Ovary (tissue), 9 donors: ENCODE results near the gene SSBP4. TPM values are rescaled to one million over a fixed set of nuclear protein-coding genes. Genes with fewer than 3 reads are reported as not detected.

Experiments used
- DNase-seq, 5 donors: peaks; one replicate each; pipeline ENCODE4 v3.0.0-alpha.2; 2019 to 2020
- H3K27ac ChIP-seq, 2 donors: fragments of 200-600 bp; one replicate each; pipeline versions ENCODE4 v1.5.1 to v1.8.0; 2019 to 2022
- H3K27me3 ChIP-seq: fragments of 200-600 bp; one replicate; pipeline ENCODE4 v1.8.0; 2022
- H3K36me3 ChIP-seq: fragments of 200-600 bp; sonication (generic); one replicate; pipeline ENCODE4 v1.5.1; 2019
- H3K4me1 ChIP-seq: one replicate; pipeline ENCODE4 v1.8.1; 2013; ENCODE audit warnings: mild to moderate bottlenecking, moderate library complexity; ENCODE audit not compliant: insufficient read depth
- H3K4me3 ChIP-seq: fragments of 200-600 bp; sonication (generic); one replicate; pipeline ENCODE4 v1.5.1; 2017
- H3K9me3 ChIP-seq, 2 donors: fragments of 200-600 bp in 1 of 2; sonication (generic) in 1 of 2; one replicate each; pipeline versions ENCODE4 v1.5.1 to v1.8.1; 2013 to 2019; ENCODE audit warnings: mild to moderate bottlenecking in 1 of 2, moderate library complexity in 1 of 2
- EP300 ChIP-seq: sonication (generic); formaldehyde crosslinking; IDR thresholded peaks from one replicate; pipeline ENCODE4 v1.6.1; 2017; ENCODE audit warnings: antibody characterized with exemption
- POLR2A ChIP-seq: fragments of 450-650 bp; IDR thresholded peaks from one replicate; pipeline ENCODE4 v1.6.1; 2017; ENCODE audit warnings: antibody characterized with exemption, mild to moderate bottlenecking, moderate library complexity
- WGBS, 3 donors: extraction: QIAGEN DNeasy Blood & Tissue Kit in 1 of 3; methylation state at CpG; one replicate each; pipeline versions ENCODE4 v1.1.5 to v1.1.7; 2013 to 2017; 5-methylcytosine and 5-hydroxymethylcytosine counted together
- intact Hi-C, 4 donors: fragments of 100-400 bp; cut with DNase I; formaldehyde crosslinking; loops; one replicate each; pipeline versions ENCODE4 v1.11.0 to v1.15.1; 2022 to 2023
- polyA plus RNA-seq, 2 donors: library from polyadenylated mRNA; stranded (reverse); fragments of 200-250 nt in 1 of 2; fragments of 350-450 nt in 1 of 2; fragmentation: Illumina TruSeq in 1 of 2; extraction: RNeasy Lipid Tissue Mini Kit (QIAGEN cat#74804) in 1 of 2; gene quantifications; one replicate each; pipeline ENCODE4 v1.2.3, GENCODE V29; 2013 to 2014
- total RNA-seq, 7 donors: library from RNA; depleted of rRNA in 2 of 7; stranded (reverse); fragments of >200 nt in 2 of 7; fragmentation: NEBNext Ultra II Directional in 3 of 7; extraction: Animal tissue kit (Norgen Biotek cat#: 25700) in 3 of 7; gene quantifications; one replicate each; pipeline versions ENCODE4 v1.1.0 to v1.2.4, GENCODE V29; 2016 to 2023
- TF ChIP-seq, protein P1 (sequence below), 3 donors: fragments of 450-650 bp in 2 of 3; fragments of 200-600 bp in 1 of 3; IDR thresholded peaks; one replicate each; pipeline versions ENCODE4 v1.5.1 to v1.8.0; 2016 to 2022; ENCODE audit warnings: antibody characterized with exemption in 3 of 3, mild to moderate bottlenecking in 1 of 3
- donor health status: DM: no; HTN: no; CAD: no; lungs with moderate emphysema.
- donor health status: DM: no; HTN: no; CAD: no.
- donor health status: Bipolar disorder and iron deficiency.
- donor health status: DM: yes; HTN: yes; CAD: no.
- donor health status: DM: no; HTN: no; CAD: no.
- donor health status: DM: yes; HTN: yes; CAD: no.

SSBP4 gene
- total and polyA plus RNA-seq, 9 donors: 4.6 to 124 (median 88.3) TPM

DNA sequence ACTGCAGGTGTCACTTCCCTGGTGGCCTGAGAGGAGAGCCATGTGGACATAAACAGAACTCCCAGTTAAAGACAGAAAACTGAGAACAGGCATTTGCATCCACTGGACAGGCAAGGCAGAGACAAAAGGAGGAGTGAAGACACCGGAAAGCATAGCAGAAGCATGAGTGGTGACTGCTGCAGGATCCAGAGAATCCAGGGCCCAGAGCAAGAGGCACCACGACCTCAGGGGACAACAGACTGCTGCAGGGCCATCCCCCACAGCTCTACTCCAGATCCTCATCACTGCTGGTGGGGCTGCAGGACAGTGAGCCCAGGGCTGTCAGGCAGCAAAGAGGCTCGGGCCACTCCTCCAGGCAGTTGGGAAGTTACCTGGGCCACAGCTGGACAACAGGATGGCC lies 33.2 kb downstream of the SSBP4 start:
- H3K9me3 ChIP-seq: no peaks in the 10 kb centered on the region
- H3K4me1 ChIP-seq: peaks cover 2% of the 10 kb centered on the region
- H3K27me3 ChIP-seq: no peaks in the 10 kb centered on the region
- TF ChIP-seq POLR2A: no peak
- TF ChIP-seq, protein P1, sequence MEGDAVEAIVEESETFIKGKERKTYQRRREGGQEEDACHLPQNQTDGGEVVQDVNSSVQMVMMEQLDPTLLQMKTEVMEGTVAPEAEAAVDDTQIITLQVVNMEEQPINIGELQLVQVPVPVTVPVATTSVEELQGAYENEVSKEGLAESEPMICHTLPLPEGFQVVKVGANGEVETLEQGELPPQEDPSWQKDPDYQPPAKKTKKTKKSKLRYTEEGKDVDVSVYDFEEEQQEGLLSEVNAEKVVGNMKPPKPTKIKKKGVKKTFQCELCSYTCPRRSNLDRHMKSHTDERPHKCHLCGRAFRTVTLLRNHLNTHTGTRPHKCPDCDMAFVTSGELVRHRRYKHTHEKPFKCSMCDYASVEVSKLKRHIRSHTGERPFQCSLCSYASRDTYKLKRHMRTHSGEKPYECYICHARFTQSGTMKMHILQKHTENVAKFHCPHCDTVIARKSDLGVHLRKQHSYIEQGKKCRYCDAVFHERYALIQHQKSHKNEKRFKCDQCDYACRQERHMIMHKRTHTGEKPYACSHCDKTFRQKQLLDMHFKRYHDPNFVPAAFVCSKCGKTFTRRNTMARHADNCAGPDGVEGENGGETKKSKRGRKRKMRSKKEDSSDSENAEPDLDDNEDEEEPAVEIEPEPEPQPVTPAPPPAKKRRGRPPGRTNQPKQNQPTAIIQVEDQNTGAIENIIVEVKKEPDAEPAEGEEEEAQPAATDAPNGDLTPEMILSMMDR (IDR thresholded peaks at IDR 0.05): no peak
- no peak for TF ChIP-seq EP300
- H3K27ac ChIP-seq: no peak overlapping the region
- 78 to 89% (median 81%) methylated on average over 3 of the region's 3 CpGs for WGBS, 3 donors
- no peak for DNase-seq
- intact Hi-C loops: loop anchor here in 3 of 4 donors (5.0 to 10.0 kb wide), 4 partner anchors 122 to 412 kb away; partner anchors contain the start of genes REX1BD (in 1 of the 3) and UBA52 (in 1 of the 3)
- no peak overlapping the region for H3K4me3 ChIP-seq
- H3K36me3 ChIP-seq: no peaks in the 10 kb centered on the region

DNA sequence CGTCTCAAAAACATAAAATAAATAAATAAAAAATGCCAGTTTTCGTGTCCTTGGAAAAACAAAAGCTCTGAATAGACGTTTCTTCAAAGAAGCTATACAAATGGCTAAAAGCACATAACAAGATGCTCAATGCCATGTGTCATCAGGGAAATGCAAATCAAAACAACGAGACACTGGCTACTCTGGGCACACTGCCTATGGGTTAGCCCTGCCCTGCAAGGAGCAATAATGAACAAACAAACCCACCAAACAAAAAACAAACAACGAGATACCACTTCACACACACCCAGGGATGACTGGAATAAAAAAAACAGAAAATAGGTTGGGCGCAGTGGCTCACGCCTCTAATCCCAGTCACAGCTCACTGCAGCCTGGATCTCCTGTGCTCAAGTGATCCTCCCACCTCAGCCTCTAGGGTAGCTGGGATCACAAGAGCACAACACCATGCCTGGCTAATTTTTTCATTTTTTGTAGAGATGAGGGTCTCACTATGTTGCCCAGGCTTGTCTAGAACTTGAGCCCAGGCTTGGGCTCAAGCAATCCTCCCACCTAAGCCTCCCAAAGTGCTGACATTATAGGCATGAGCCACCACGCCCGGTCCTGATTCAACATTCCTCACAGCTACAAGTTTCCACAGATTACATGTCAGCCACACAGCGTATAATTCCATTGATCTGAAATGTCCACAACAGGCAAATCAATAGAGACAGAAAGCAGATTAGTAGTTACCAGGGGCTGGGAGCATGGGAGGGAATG lies 34.2 kb downstream of the SSBP4 start:
- Histone ChIP-seq H3K27ac (no peak overlapping the region), H3K27me3 (no peaks in the 10 kb centered on the region), H3K4me3 (no peak overlapping the region), H3K36me3 (no peaks in the 10 kb centered on the region), H3K4me1 (peaks cover 2% of the 10 kb centered on the region), H3K9me3 (no peaks in the 10 kb centered on the region)
- WGBS, 3 donors: 62 to 78% (median 70%) methylated on average over 10 of the region's 10 CpGs
- no peak for DNase-seq
- intact Hi-C loops: loop anchor here in 3 of 4 donors (5.0 to 10.0 kb wide), 4 partner anchors 121 to 411 kb away; partner anchors contain the start of genes REX1BD (in 1 of the 3) and UBA52 (in 1 of the 3)
- TF ChIP-seq EP300 (no peak), POLR2A (no peak)
- TF ChIP-seq, protein P1 (IDR thresholded peaks at IDR 0.05): no peak

GRCh38 chr19:18456279-18456678 lies 37.1 kb downstream of the SSBP4 start:
- Histone ChIP-seq H3K36me3 (no peaks in the 10 kb centered on the region), H3K4me1 (peaks cover 10% of the 10 kb centered on the region), H3K27ac (no peak overlapping the region), H3K27me3 (no peaks in the 10 kb centered on the region), H3K9me3 (no peaks in the 10 kb centered on the region), H3K4me3 (no peak overlapping the region)
- intact Hi-C loops: loop anchor here in 2 of 4 donors (10.0 kb wide), 2 partner anchors 119 to 409 kb away; partner anchors contain the start of gene UBA52 (in 1 of the 2)
- 80 to 90% (median 89%) methylated on average over 4 of the region's 4 CpGs for WGBS, 3 donors
- no peak for DNase-seq
- TF ChIP-seq EP300: no peak
- TF ChIP-seq, protein P1 (IDR thresholded peaks at IDR 0.05): no peak
- no peak for TF ChIP-seq POLR2A

DNA sequence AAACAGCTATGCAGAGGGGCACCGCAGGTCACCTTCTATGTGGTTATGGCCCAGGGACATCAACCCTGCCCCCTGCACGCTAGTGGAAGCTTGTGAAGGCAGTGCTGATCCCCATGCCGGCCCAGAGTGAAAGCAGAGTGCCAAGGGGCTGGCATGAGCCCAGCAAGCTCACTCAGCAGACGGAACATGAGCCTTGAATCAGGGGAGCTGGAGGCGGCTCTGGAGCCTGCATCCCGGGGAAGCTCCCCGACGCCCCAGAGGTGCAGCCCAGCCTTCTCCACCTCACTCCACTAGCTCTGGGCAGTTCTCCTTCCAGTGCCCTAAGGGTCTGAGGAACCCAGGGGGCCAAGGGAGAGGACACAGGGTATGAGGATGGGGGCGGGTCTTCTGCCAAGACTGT lies 37.8 kb downstream of the SSBP4 start:
- no peaks in the 10 kb centered on the region for H3K36me3 ChIP-seq
- WGBS, 3 donors: 42 to 60% (median 54%) methylated on average over 9 of the region's 9 CpGs
- TF ChIP-seq EP300: no peak
- TF ChIP-seq POLR2A: no peak
- TF ChIP-seq, protein P1 (IDR thresholded peaks at IDR 0.05): no peak

More for the DNA sequence above, 37.8 kb downstream of the SSBP4 start:
- Histone ChIP-seq H3K27me3 (no peaks in the 10 kb centered on the region), H3K4me3 (no peak overlapping the region), H3K9me3 (no peaks in the 10 kb centered on the region), H3K4me1 (peaks cover 10% of the 10 kb centered on the region), H3K27ac (peak overlapping the region in 1 of 2 donors; percentile 25)
- DNase-seq: peak in 3 of 5 donors; percentile 50 to 76 (median 62)
- intact Hi-C loops: loop anchor here in 2 of 4 donors (10.0 kb wide), 2 partner anchors 118 to 408 kb away; partner anchors contain the start of gene UBA52 (in 1 of the 2)
